ENCODE data around the gene CDC42EP5. TPM values are rescaled to one million over a fixed set of nuclear protein-coding genes. Genes with fewer than 3 reads are reported as not detected.
"Not testable (repeated sequence)": the region's sequence is repeated elsewhere in the genome, so short reads cannot be mapped to it uniquely, and the experiment has no call there.

CDC42EP5 gene
- total RNA-seq, 2 experiments from 2014 or later: not detected

DNA sequence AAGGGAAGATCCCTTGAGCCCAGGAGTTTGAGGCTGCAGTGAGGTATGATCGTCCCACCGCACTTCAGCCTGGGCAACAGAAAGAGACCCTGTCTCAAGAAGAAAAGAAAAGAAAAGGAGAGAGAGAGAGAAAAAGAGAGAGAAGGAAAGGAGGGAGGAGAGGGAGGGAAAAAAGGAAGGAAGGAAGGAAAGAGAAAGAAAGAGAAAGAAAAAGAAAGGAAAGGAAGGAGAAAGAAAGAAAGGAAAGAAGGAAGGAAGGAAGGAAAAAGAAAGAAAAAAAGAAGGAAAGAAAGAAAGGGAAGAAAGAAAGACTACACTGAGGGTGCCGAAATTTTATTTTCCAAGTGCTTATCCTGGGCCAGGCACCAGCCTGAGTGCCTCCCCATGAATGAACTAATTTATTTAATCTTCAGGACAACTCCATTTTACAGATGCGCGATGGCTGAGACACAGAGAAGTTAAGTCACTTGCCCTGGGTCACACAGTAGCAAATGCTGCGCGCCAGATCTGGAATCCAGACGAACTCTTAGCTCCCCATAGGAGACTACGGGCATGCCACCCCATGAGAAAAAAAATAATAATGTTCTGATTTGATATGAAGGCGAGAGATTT, 2.7 kb downstream of the CDC42EP5 start:
- Histone ChIP-seq H3K9me3 (ENCODE audit: control insufficient read depth in 1 of 2, insufficient read depth in 1 of 2, low read length in 2 of 2) (peaks cover 0 to 19% of the 10 kb centered on the region in 2 experiments), H3K4me1 (ENCODE audit: insufficient read depth, low read length) (peaks cover 18% of the 10 kb centered on the region), H3K27ac (ENCODE audit: low read depth in 1 of 2, low read length in 2 of 2) (no peak overlapping the region), H3K4me3 (ENCODE audit: low read length) (no peak overlapping the region), H3K27me3 (ENCODE audit: control insufficient read depth in 1 of 2, insufficient read depth in 2 of 2, low read length in 2 of 2) (peaks cover 16 to 43% of the 10 kb centered on the region in 2 experiments), H3K36me3 (ENCODE audit: insufficient read depth, low read length) (no peaks in the 10 kb centered on the region)
- ATAC-seq (ENCODE audit: poor library complexity) (no peak), DNase-seq (no peak)
- POLR2A ChIA-PET: interaction anchor here (0.7 to 0.8 kb wide), 2 partner anchors 21 to 49 kb away, joined by 3 read pairs; partner anchors contain the start of gene LENG8
- intact Hi-C loops (cut with DNase I, micrococcal nuclease): no loop called here
- H3K4me3 Mint-ChIP-seq: peak overlapping the region; percentile 7
- H3K27ac Mint-ChIP-seq: no peak overlapping the region
- no peaks in the 10 kb centered on the region for H3K36me3 Mint-ChIP-seq (ENCODE audit: low read depth)
- H3K9me3 Mint-ChIP-seq: no peaks in the 10 kb centered on the region
- CTCF ChIA-PET: no interaction called here
- peaks cover 56% of the 10 kb centered on the region for H3K27me3 Mint-ChIP-seq
- peaks cover 9% of the 10 kb centered on the region for H3K4me1 Mint-ChIP-seq (ENCODE audit: low read depth)
- TF ChIP-seq, protein P1, sequence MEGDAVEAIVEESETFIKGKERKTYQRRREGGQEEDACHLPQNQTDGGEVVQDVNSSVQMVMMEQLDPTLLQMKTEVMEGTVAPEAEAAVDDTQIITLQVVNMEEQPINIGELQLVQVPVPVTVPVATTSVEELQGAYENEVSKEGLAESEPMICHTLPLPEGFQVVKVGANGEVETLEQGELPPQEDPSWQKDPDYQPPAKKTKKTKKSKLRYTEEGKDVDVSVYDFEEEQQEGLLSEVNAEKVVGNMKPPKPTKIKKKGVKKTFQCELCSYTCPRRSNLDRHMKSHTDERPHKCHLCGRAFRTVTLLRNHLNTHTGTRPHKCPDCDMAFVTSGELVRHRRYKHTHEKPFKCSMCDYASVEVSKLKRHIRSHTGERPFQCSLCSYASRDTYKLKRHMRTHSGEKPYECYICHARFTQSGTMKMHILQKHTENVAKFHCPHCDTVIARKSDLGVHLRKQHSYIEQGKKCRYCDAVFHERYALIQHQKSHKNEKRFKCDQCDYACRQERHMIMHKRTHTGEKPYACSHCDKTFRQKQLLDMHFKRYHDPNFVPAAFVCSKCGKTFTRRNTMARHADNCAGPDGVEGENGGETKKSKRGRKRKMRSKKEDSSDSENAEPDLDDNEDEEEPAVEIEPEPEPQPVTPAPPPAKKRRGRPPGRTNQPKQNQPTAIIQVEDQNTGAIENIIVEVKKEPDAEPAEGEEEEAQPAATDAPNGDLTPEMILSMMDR (IDR thresholded peaks at IDR 0.05): no peak

DNA sequence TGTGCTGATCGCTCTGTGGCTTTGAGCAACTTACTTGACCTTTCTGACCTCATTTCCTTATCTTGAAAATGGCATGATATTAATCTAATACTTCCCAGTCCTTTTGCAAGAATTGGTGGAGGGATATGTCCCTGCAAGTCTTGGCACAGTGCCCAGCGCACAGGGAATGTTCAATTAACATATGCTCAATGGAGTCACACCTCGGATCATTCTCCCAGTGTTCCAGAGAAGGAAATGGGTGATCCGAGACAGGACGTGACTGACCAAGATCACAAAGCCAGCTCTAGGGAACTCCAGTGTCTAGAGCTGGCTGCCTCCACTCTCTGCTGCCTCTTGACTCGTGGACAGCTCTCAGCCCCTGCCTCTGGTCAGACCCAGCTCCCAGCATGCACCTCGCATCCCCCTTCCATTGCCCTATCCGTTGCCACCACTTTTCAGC, 3.6 kb downstream of the CDC42EP5 start:
- TF ChIP-seq, protein P1 (IDR thresholded peaks at IDR 0.05): no peak
- POLR2A ChIA-PET: no interaction called here

DNA sequence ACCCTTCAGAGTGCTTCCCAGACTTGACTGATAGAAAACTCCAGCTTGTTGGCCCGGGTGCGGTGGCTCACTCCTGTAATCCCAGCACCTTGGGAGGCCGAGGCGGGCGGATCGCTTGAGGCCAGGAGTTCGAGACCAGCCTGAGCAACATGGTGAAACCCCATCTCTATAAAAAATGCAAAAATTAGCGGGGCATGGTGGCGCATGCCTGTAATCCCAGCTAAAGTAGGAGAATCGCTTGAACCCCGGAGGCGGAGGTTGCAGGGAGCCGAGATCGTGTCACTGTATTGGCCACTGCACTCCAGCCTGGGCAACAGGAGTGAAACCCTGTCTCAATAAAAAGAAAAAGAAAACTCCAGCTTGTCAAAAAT, 7.0 kb downstream of the CDC42EP5 start:
- CTCF ChIA-PET; ATAC-seq (ENCODE audit: poor library complexity); DNase-seq; H3K9me3 Mint-ChIP-seq; H3K4me3 ChIP-seq (ENCODE audit: low read length); H3K27ac ChIP-seq (ENCODE audit: low read depth in 1 of 2, low read length in 2 of 2): not testable (repeated sequence)
- POLR2A ChIA-PET: interaction anchor here (2.1 kb wide), 1 partner anchor 17 kb away, joined by 10 read pairs; the partner anchor contains the start of gene LENG8
- Mint-ChIP-seq H3K36me3 (ENCODE audit: low read depth) (peaks cover 19% of the 10 kb centered on the region), H3K27ac (peak overlapping the region; percentile 56), H3K27me3 (peaks cover 33% of the 10 kb centered on the region), H3K4me1 (ENCODE audit: low read depth) (peaks cover 24% of the 10 kb centered on the region), H3K4me3 (peak overlapping the region; percentile 85)
- peaks cover 39% of the 10 kb centered on the region for H3K4me1 ChIP-seq (ENCODE audit: insufficient read depth, low read length)
- H3K27me3 ChIP-seq (ENCODE audit: control insufficient read depth in 1 of 2, insufficient read depth in 2 of 2, low read length in 2 of 2): peaks cover 10 to 25% of the 10 kb centered on the region in 2 experiments
- peaks cover 12% of the 10 kb centered on the region for H3K36me3 ChIP-seq (ENCODE audit: insufficient read depth, low read length)
- peaks cover 0 to 15% of the 10 kb centered on the region in 2 experiments for H3K9me3 ChIP-seq (ENCODE audit: control insufficient read depth in 1 of 2, insufficient read depth in 1 of 2, low read length in 2 of 2)
- intact Hi-C loops (cut with DNase I, micrococcal nuclease): loop anchor here (10.0 kb wide), 2 partner anchors 261 to 601 kb away; partner anchors contain the start of genes MYADM (in 2 of the 2) and RPS9 (in 1 of the 2)

More for the DNA sequence above, 3.6 kb downstream of the CDC42EP5 start:
- no peak overlapping the region for H3K27ac ChIP-seq (ENCODE audit: low read depth in 1 of 2, low read length in 2 of 2)
- no peaks in the 10 kb centered on the region for H3K36me3 ChIP-seq (ENCODE audit: insufficient read depth, low read length)
- H3K27me3 Mint-ChIP-seq: peaks cover 50% of the 10 kb centered on the region
- ATAC-seq (ENCODE audit: poor library complexity) (no peak), DNase-seq (no peak)
- no peak overlapping the region for H3K4me3 Mint-ChIP-seq
- H3K4me1 ChIP-seq (ENCODE audit: insufficient read depth, low read length): peaks cover 23% of the 10 kb centered on the region
- CTCF ChIA-PET: interaction anchor here (0.6 kb wide), 1 partner anchor 12 kb away, joined by 3 read pairs; no protein-coding TSS in a partner anchor
- peaks cover 0 to 20% of the 10 kb centered on the region in 2 experiments for H3K9me3 ChIP-seq (ENCODE audit: control insufficient read depth in 1 of 2, insufficient read depth in 1 of 2, low read length in 2 of 2)
- no peak overlapping the region for H3K27ac Mint-ChIP-seq
- peaks cover 16 to 38% of the 10 kb centered on the region in 2 experiments for H3K27me3 ChIP-seq (ENCODE audit: control insufficient read depth in 1 of 2, insufficient read depth in 2 of 2, low read length in 2 of 2)
- H3K4me3 ChIP-seq (ENCODE audit: low read length): no peak overlapping the region
- peaks cover 9% of the 10 kb centered on the region for H3K4me1 Mint-ChIP-seq (ENCODE audit: low read depth)
- H3K36me3 Mint-ChIP-seq (ENCODE audit: low read depth): no peaks in the 10 kb centered on the region
- peaks cover 2% of the 10 kb centered on the region for H3K9me3 Mint-ChIP-seq
- intact Hi-C loops (cut with DNase I, micrococcal nuclease): loop anchor here (10.0 kb wide), 2 partner anchors 265 to 605 kb away; partner anchors contain the start of genes MYADM (in 2 of the 2) and RPS9 (in 1 of the 2)
